DMS114 treated with DMSO at 0.1 percent for 48 hours (cell line): ENCODE data around the gene ZNF652.
"Not testable (repeated sequence)": the region's sequence is repeated elsewhere in the genome, so short reads cannot be mapped to it uniquely, and the experiment has no call there.

Source experiments
- DNase-seq: peaks from one replicate; lab custom pipeline; 2025; ENCODE audit not compliant: unreplicated experiment; lab: John Stamatoyannopoulos, UW

Gene ZNF652

GRCh38 chr17:49387498-49388289 lies 25.6 kb upstream of the ZNF652 start:
- DNase-seq = no peak

- DNase-seq = no peak
These were observed 24.3 kb upstream of the ZNF652 start for GRCh38 chr17:49386373-49386772.

GRCh38 chr17:49384951-49385350 lies 22.9 kb upstream of the ZNF652 start:
- no peak for DNase-seq

GRCh38 chr17:49383060-49383459 lies 21.0 kb upstream of the ZNF652 start:
- no peak for DNase-seq

GRCh38 chr17:49382556-49382955 lies 20.5 kb upstream of the ZNF652 start:
- DNase-seq = no peak

GRCh38 chr17:49381793-49382192 lies 19.7 kb upstream of the ZNF652 start:
- DNase-seq = no peak

DNA sequence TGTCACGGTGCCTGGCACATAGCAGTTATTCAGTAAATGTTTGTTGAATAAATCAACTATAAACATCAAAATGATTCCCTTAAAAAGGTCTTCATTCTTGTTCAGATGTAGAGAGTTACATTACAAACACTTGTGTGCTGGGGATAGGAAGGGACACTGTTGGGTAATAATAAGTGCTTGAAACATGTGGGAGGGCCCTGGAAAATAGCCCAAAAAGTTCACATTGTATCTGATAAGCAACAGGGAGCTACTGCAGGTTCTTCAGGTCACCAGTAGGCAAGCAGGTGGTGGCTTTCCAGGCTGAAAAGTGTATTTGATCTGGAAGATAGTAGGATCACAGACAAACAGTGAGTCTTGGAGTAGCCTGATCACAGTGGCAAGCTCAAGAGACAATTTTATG lies 19.0 kb upstream of the ZNF652 start:
- DNase-seq = no peak

DNA sequence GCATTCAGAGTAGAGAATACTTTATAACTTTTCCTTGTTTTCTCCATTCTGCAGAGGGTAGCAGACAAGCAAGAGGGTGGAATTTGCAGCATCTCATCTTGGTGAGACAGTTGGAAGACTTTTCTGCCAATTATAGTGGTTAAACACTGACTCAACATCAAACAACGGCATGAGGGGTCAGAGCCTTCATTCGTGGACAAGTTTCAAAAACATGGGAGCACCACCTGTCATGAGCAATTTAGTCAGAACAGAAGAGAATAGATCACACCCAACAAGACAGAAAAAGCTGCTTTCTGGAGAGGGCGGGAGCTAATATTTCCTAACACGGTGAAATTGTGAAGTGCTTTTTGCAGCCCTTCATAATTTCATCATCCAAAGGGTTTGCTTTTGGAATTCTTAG lies 17.9 kb upstream of the ZNF652 start:
- no peak for DNase-seq

DNA sequence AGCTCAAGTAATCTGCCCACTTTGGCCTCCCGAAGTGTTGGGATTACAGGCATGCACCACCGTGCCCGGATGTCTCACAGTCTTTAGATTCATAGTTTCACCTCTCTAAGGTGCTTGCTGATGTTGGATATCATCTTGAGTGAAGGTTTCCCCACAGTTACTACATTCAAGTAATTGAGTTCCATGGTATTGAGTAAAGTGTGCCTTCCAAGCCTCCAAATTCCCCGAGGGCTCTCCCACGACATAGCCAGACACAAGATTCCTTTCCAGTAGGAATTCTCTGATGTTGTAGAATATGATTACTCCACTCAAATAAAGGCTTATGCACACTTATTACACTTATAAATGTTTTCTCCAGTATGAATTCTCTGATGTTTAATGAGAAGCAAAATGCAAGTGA lies 16.3 kb upstream of the ZNF652 start:
- no peak for DNase-seq

DNA sequence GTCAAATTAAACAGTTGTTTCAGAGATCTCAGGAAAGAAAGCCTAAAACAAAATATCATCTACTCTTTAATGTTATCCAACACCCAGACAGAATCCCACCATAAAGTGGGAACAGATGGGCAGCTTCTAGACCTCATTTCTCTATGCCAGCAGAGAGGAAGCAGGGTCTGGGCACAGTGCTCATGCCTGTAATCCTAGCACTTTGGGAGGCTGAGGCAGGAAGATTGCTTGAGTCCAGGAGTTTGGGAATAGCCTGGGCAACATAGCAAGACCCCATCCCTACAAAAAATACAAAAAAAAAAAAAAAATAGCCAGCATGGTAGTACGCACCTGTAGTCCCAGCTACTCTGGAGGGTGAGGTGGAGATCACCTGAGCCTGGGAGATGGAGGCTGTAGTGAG lies 13.5 kb upstream of the ZNF652 start:
- no peak for DNase-seq

DNA sequence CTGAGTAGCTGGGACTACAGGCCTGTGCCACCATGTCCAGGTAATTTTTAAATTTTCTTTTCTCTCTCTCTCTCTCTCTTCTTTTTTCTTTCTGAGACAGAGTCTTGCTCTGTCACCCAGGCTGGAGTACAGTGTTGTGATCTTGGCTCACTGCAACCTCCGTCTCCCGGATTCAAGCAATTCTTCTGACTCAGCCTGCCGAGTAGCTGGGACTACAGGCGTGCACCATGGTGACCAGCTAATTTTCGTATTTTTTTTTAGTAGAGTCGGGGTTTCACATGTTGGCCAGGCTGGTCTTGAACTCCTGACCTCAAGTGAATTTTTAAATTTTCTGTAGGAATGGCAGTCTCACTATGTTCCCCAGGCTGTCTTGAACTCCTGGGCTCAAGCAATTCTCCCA lies 11.1 kb upstream of the ZNF652 start:
- DNase-seq = no peak

DNA sequence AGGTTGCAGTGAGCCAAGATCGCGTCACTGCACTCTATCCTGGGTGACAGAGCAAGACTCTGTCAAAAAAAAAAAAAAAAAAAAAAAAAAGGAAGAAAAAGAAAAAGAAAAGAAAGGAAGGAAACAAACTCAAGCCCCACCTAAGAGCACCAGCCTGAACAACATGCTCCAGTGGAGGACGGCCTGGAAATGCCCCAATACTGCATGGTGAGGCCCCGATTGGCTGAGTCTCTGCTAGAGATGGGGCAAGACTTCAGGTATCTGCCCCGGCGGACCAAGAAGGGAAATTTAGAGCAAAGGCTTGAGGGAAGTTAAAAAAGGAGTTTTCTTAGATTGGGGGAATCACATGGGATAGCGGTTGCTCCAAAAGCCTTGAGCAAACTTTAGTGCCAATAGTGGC lies 10.4 kb upstream of the ZNF652 start:
- DNase-seq = no peak

DNA sequence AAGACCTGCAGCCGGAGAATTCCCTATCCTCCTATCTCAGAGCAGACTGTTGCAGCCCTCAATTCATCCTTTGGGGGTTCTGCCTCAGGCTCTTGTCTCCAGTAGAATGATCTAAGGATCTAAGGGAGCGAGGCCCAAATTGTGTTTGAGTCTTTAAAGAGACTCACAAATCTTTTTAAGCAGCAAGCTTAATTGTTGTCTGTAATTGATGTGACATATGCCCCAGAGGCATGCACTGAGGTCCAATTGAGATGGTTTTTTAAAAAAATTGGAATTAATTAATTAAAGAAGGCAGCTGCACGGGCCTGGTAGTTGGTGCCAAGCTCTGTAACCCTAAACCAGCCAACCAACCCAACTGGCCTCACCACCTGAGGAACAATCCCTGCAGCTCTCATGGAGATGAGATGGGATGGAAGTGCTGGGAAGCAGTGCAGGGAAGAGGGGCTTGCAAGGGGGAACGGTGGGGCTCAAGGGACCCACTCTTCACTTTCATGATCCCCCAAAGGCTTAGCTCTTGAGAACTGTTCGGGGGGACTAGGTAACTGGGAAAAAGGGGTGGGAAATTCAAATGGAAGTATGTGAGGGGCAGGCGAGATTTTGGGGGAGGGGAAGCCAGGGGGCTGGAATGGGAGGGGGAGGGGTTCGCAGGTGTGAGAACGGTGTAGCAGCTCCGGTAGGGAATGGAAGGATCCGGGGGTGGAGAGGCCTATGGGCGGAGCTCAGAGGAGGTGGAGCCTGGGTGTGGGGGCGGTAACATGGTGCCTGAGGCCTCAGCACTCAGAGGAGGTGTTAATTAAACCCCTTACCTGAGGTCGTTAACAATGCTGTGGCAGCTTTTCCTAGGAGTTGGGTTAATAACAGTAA lies 9.2 kb upstream of the ZNF652 start:
- DNase-seq = no peak

DNA sequence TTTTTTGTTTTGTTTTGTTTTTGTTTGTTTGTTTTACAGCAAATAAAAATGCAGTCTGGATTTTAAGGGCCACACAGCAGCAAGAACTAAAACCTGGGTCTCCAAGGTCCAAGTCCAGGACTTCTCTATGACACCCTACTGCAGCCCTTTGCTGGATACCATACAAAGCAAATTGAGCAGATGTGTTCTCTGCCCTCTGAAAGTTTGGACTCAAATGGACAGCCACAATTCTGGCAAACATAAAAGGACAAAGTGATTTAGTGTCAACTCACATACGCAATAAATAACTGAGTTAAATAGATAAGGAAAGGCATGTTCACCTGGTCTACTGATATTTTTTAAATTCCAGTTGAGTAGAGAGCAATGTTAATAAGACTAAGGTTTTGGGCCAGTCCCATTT lies 7.7 kb upstream of the ZNF652 start:
- no peak for DNase-seq

DNA sequence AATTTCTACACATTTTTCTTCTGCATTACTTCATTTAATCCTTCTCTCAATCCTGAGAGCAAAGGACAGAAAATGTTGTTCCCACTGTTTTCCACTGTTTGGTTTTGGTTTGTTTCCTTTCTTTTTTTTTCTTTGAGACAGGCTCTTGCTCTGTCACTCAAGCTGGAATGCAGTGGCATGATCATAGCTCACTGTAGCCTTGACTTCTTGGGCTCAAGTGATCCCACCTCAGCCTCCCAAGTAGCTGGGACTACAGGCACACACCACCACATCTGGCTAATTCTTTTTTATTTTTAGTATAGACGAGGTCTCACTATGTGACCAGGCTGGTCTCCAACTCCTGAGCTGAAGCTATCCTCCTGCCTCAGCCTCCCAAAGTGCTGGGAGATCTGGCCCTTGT lies 7.0 kb upstream of the ZNF652 start:
- no peak for DNase-seq

- peak; percentile 22 for DNase-seq
These were observed 3.6 kb upstream of the ZNF652 start for GRCh38 chr17:49365667-49366066.

DNA sequence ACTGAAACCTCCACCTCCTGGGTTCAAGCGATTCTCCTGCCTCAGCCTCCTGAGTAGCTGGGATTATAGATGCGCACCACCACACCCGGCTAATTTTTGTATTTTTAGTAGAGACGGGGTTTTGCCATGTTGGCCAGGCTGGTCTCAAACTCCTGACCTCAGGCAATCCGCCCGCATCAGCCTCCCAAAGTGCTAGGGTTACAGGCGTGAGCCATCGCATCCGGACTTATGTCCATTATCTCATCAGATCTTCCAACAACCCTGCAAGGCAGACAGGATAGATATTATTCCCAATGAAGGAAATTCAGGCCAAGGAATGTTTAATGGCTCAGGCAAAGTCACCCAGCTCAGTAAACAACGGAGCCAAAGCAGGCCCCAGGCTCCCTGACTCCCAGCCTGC lies 3.1 kb upstream of the ZNF652 start:
- not testable (repeated sequence) for DNase-seq

- DNase-seq = no peak
These were observed 2.1 kb upstream of the ZNF652 start for GRCh38 chr17:49364119-49364518.

DNA sequence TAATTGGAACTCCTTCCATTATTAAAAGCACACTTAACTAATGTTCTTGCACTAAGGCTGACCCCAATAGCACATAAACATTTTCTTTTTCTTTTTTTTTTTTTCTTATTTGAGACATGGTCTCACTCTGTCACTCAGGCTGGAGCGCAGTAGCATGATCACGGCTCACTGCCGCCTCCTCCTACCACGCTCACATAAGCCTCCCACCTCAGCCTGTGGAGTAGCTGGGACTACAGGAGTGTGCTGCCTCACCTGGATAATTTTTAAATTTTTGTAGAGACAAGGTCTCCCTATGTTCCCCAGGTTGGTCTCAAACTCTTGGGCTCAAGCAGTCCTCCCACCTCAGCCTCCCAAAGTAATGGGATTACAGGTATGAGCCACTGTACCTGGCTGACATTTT lies 1.2 kb upstream of the ZNF652 start:
- DNase-seq = no peak

- DNase-seq = no peak
These were observed 670 bp upstream of the ZNF652 start for GRCh38 chr17:49362723-49363117.

DNA sequence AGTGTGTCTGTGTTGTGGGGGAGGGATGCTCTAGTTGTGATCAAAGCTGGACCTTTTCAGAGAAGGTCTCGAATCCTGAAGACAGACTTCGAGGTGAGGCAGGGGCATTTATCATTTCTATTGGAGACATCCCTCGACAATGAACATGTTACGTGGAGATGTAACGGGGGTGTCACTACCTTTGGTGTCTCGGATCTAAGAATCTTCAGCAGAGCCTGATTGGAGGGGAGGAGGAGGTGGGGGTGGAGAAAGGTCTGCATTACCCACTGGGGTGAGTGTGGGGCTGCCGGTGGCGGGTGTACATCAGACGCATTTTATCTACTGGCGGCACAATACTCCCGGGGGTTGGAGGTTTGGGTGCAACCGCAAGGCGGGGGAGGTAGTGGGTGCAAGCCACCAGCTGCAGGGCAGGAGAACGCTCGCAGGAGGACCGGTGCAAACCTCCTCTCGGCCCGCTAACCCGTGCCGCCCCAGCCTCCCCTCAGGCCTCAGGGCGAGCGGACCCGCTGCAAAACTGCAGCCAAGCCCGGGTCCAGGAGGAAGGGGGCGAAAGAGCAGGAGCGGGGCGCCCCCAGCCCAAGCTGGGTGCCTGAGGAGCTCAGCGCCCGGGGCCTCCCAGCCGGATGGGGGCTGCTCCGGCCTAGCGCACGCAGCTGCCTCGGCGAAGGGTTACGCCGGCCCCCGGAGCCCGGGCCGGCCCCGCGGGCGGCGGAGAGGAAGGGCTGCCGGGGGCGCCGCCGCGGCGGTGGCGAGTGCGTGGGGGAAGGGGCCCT lies 735 bp downstream of the ZNF652 start:
- peak; percentile 35 for DNase-seq

- no peak for DNase-seq
These were observed 1.3 kb downstream of the ZNF652 start for GRCh38 chr17:49360796-49361128.
